Caki2 (cell line): ENCODE results near the gene FAM227B. TPM values are rescaled to one million over a fixed set of nuclear protein-coding genes. Genes with fewer than 3 reads are reported as not detected.
"Not testable (repeated sequence)": the region's sequence is repeated elsewhere in the genome, so short reads cannot be mapped to it uniquely, and the experiment has no call there.

ENCODE experiments used
- DNase-seq: peaks from one replicate; pipeline ENCODE4 v3.0.0-alpha.2; 2015; ENCODE audit warnings: low read depth
- in situ Hi-C: cut with HindIII; loops from 2 replicates; pipeline ENCODE4 v1.10.0; 2016; ENCODE audit warnings: low sequenced_read_pairs, low pct_unique_long_range_greater_than_20kb, mixed read lengths
- total RNA-seq: library from RNA; depleted of rRNA; stranded (reverse); fragments of >200 nt; shearing (Covaris generic); gene quantifications from 2 replicates; pipeline ENCODE4 v1.2.3, GENCODE V29; 2014; ENCODE audit warnings: low replicate concordance; rRNA removed

Gene FAM227B, protein sequence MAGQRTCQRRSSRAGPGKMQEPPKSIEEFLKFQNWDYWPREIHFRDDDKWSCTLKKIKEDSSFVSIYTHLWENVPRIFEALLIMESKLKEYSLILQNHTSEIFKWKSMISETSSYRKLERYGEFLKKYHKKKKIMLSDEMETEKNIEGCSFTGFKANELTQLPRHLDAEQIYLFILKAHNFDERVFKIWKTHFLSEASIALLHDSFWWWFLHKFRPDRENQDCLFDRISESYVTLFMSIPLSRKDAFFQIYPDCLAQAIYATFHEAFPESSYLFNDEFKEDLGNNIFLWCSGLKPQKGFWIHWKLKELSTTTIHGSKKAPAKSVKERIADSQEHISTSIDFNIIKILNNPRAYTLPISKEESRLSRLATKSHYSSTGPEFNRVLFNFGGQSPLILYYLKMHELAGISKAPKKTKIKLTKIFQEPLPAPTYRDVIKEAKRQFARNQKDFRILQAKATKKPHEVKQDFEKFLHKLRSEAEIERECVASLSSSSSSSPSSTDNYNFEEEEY
- total RNA-seq: 5.2 and 5.8 TPM in 2 replicates

DNA sequence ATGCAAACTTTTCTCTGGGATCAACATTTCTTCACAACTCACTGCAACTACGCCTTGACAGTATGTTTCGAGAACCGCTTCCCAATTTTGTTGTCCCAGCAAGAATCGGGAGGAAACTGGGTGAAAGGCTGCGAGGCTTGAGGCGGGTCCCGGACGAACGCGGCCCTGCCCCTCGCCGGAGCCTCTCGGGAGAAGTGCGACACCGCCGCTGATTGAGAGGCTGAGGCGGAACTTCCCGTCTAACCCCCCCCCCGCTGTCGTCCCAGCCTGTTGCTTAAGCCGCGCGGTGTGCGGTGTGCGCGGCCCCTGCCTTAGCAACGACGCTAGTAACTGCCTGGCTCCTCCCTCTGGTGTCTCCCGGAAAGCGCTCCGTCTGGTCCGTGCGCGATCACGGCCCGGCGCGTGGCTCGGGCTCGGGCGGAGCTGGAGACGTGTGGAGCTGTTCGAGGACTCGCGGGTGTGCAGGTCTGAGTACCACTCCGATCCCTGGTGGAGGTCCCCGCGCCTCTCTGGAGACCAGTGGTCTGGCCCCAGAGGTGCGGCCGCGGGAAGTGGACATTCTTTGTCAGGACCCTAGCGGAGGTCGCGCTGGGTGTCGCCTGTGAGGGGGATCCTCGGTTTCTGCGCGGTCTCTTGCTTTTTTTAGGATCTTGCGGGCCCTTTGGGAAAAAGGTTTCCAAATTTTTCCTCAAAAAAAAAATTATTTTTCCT is at the start of gene FAM227B, which contains the start of gene DTWD1:
Gene FAM227B (minus strand): TSS at position 161 of the 711 bp plus-strand sequence. CDS start 5,647 bp downstream, outside the sequence.
Gene DTWD1 (plus strand): TSS at position 391 of the 711 bp plus-strand sequence. CDS start 4,120 bp downstream, outside the sequence.
- in situ Hi-C loops: no loop called here
- peak; percentile 95 for DNase-seq

DNA sequence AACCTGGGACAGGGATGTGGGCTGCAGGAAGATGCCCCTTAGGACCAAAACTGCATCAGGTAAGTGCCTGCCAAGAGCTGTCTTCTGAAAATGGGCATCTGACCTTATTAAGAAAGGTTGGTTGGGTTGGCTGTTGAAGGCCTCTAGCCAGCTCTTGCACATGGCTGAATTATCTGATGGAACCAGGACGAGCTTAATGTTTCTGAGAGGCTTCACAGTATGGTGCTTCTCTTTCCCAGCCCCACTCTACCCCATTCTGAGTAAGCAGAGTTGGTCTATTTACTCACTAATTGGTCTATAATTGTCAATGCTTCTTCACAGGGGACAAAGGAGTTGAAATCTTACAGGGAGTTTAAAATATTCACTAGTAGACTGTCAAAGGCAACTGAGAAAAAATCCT is 48.7 kb upstream of the FAM227B start:
- in situ Hi-C loops: no loop called here

DNA sequence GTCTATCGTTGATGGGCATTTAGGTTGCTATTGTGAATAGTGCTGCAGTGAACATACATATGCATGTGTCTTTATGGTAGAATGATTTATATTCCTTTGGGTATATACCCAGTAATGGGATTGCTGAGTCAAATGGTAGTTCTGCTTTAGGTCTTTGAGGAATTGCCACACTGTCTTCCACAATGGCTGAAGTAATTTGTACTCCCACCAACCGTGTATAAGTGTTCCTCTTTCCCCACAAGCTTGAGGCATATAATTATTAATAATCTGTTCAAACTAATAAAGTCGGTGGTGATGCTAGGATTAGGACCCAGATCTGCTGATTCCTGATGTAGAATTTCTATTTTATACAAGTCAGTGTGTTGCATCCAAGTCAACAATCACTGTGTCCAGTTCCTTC is 45.9 kb upstream of the FAM227B start:
- in situ Hi-C loops, DNase-seq: not testable (repeated sequence)

More for the DNA sequence above, 48.7 kb upstream of the FAM227B start:
- no peak for DNase-seq

DNA sequence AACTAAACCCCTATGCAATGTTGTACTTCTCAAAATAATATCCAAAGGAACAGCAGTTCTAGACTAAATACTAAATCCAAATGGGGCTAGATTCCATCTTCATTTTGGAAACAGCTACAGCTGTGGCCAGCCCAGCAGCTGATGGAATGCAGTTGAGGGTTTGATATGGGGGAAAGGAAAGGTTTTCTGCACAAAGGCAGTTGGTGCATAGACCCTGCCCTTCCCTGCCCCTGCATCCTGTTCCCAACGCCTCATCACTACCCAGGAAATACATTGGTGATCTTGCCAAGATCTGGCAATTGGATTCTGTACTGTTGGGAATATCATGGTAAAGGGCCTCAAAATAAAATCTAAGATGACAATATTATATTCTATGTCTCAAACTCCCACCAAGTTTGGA is 44.1 kb upstream of the FAM227B start:
- no peak for DNase-seq
- in situ Hi-C loops: no loop called here

DNA sequence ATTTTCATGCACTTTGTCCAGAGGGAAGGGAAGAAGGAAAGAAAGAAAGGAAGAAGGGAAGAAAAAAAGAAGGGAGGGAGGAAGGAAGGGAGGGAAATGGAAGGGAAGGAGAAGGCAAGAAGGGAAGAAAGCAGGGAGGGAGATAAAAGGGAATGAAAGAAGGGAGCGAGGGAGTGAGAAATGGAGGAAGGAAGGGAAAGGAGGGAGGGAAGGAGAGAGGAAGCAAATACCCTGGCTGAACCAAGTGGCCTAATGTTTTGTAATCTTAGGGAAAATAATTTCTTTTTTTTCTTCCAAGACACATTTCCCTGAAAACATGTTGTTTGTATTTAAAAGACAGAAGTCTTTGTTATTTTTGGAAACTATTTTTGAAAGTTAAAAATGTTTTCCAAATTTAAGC is 36.1 kb upstream of the FAM227B start:
- in situ Hi-C loops: no loop called here
- no peak for DNase-seq

DNA sequence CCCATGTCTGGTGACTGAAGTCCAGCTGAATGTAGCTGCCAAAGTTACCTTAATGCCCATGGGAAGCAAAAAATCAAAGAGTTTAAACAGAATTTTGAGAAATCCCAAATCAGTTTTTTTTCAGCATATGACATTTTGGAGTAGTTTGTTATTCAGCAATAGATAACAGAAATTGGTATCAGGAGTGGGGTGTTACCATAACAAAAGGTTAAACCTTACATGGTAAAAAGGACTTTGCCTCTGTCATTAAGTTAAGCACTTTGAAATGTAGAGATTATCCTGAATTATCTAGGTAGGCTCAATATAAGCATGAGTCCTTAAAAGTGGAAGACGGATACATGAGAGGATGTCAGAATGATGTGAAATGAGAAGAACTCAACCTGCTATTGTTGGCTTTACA is 32.3 kb upstream of the FAM227B start:
- in situ Hi-C loops: no loop called here
- no peak for DNase-seq

DNA sequence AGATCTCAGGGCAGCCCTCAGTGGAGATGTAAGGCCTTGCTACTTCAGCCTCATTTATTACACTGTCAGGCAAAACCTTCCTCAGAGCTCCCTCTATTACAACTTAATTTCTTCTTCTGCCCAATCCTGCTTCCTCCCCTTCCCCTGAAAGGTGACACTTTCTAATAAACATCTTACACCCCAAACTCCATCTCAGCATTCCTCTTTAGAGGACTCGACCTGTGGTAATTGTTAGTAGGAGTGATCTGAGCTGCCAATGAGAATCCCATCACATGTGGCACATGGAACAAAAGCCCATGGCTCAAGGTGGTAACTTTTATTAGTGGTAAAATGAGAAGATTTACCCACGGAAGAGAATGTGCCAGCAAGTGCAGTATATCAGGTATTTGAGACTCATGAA is 30.1 kb upstream of the FAM227B start:
- DNase-seq: no peak
- in situ Hi-C loops: no loop called here

DNA sequence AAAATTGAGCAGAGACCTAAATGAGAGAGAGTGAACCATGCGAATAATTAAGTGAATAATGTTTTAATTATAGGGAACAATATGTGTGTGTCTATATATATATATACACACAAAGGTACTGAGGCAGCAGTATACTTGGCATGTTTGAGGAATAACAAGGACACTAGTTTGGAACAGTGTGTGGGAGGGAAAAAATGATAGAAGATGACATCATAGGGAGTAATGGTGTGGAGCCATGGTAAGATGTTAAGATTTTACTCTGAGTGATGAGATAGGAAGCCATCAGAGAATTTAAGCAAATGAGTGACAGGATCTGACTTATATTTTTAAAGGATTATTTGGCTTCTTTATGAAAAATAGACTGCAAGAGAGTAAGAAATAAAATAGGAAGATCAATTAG is 29.4 kb upstream of the FAM227B start:
- in situ Hi-C loops: no loop called here
- DNase-seq: no peak

DNA sequence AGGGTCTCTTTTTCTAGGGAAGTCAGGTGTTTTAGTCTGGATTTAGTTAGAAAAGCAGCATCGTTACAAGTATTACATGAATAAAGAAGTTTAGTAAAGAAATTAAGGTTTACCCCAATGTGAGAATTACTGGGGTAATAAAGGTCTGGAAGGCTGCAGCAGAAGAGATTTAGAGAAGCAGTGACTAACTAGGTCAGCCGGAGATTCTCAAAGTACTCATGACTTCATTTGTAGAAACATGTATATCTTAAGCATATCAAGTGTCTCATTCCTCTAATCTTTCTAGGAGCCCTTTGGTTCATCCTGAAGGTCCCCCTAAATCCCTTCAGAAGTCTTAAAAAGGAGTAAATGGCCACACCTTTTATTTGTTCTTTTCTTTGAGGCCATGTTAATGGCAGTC is 26.3 kb upstream of the FAM227B start:
- in situ Hi-C loops: no loop called here
- no peak for DNase-seq

DNA sequence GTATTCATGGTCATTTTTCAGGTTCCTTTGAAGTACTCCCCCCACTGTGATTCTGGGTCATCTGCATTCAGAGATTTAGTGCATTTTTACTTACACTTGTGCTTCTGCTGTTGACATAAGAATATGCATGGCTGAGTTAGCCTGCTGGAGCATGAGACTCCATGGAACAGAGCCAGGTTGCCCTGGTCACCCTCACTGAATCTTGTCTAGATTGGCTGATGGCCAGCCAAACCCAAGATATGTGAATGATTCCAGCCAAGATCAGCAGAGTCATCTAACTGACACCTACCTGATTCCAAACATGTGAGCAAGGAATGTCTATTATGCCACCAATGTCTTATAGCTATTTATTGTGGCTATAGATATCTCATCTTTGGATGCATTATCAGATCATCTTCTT is 25.3 kb upstream of the FAM227B start:
- DNase-seq: peak; percentile 94
- in situ Hi-C loops: no loop called here

DNA sequence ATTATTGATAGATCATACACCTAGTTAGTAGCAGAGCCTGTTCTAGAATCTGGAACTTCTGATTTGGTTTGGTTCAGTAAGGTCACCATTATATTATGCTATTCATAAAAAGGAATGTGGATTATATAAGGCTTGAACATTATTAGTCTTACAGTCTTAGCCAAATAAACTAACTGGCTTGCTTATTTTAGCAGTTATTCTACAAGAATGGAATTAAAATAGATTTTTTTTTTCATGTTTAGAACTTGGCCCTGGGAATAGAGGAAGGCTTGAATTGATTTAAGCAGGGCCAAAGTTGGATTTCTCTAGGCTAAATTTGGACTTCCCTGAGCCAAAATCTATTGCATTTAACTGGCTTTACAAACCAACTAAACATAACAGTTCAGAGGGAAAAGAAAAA is 24.7 kb upstream of the FAM227B start:
- no peak for DNase-seq
- in situ Hi-C loops: no loop called here

DNA sequence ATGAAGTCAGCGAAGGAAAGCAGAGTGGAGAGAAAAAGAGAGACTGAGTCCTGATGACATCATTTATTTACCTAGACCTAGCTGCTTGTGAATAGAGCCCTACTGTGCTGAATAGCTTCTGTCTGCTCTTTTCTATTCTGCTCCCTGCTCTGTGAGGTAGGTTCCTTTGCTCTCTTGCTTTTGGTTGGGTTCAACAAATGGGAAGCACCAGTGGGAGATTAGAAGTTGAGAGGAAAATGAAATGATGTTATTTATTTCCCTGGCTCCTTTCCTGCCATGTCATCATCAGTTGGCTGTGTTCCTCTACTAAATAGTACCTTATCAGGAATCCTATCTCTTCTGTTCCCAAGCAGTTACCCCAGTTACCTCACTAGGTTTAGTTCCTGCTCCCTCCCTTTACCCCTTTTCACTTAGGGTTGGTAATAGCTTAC is 23.8 kb upstream of the FAM227B start:
- in situ Hi-C loops: no loop called here
- DNase-seq: no peak

DNA sequence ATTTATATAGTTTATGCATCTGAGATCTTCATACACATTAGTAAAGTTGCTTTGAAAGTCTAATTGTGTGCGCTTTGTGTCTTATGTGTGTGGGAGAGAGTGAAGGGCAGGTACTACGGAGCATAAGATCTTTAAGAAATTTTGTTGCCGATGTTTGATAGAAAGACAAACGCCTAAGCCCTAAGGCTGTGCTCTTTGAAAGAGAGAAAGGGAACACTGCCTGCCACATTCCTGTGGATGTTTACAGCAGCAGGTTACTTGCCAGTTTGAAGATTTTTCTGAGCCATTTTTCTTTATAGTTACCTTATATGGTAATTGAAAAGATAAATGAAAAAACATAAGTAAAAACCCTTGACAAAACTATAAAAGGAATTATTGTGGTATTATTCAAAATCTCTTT is 17.2 kb upstream of the FAM227B start:
- in situ Hi-C loops: no loop called here
- no peak for DNase-seq

DNA sequence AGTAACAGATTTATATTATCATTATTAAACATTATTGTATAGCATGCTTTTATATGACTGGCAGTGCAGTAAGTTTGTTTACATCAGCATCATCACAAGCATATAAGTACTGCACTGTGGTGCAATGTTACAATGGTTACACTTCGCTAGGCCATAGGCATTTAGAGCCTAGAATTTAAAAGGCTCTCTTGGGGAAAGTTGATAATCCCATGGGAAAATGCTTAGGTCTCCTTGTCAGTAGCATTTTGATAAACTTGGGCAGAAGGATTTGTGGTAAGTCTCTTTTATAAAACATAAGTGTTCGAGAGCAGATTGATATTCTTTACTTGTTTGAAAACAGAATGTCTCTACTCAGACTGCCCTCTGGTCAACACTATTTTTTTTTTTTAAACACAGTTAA is 7.8 kb upstream of the FAM227B start:
- in situ Hi-C loops: no loop called here
- DNase-seq: no peak

DNA sequence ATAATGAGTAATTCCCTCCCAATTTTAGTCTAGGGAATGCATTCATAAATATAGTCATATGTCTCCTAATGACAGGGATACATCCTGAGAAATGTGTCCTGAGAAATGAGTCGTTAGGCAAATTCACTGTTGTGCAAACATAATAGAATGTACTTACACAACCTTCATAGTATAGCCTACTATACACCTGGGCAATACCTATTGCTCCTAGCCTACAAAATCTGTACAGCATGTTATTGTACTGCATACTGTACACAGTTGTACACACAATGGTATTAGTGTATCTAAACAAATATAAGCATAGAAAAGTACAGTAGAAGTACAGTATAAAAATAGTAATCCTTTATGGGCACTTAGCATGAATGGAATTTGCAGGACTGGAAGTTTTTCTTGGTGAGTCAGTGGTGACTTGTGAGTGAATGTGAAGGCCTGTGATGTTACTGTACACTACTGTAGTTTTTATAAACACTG is 6.8 kb upstream of the FAM227B start:
- in situ Hi-C loops: no loop called here
- DNase-seq: peak; percentile 64

DNA sequence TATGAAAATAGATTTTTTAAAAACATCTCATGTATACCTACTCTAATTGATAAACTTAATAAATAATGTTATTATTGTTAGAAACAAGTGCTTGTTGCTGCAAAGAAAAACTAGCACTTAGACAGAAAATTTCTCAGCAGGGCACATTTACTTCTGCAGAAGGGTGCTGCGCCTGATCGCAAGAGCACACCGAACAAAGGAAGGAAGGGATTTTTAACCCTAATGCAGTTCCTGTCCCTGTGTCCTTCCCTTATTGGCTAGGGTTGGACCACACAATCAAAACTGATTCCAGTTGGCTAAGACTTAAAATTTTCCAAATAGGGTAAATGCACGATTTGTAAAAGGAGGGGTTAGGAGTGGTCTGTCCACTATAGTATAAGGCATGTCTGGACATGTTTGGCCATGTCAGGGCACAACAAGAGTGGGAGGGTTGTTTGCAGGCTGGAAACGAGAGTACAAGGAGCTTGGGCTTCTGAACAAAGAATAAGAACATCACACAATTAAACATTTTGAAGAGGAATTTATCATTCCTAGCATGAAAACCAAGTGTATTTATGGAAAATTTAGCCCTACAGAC is 4.9 kb upstream of the FAM227B start:
- in situ Hi-C loops: no loop called here

DNA sequence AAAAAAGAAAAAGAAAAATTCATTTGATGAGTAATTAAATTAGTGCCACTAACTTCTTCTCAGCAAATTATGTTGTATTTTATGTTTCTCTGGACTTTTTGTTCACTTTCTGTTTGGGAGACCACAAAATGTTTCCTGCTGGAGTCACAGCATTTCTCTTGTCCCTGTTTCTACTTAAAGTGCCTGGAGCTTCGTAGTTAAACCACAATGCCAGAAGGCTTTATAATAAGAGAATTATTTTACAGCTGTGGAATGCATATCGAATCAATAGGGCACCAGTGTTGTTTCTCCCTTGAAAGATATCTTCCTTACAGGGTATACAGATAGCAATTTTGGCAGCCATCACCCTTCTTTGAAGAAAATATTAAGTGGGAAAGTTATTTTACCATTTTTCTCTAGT is 3.4 kb upstream of the FAM227B start:
- no peak for DNase-seq
- in situ Hi-C loops: no loop called here

More for the DNA sequence above, 4.9 kb upstream of the FAM227B start:
- DNase-seq: no peak

DNA sequence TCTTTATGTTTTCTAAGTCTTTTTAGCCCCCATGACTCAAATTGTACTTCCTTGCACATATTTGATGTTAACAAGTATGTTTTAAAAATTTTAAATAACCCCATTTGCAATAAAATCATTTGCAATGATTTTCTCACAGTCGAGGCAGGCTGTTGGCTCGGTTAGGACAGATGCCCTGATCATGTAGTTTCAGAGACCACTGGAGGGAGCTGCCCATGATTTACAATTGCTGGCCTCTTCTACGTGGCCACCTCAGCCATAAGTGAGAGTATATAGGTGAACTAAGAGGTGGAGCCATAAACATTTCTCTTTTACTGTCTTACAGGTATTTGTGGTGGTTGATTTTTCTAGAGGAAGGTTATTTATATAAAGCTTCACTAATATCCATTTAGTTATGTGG is 1.9 kb upstream of the FAM227B start:
- in situ Hi-C loops: no loop called here
- no peak for DNase-seq

DNA sequence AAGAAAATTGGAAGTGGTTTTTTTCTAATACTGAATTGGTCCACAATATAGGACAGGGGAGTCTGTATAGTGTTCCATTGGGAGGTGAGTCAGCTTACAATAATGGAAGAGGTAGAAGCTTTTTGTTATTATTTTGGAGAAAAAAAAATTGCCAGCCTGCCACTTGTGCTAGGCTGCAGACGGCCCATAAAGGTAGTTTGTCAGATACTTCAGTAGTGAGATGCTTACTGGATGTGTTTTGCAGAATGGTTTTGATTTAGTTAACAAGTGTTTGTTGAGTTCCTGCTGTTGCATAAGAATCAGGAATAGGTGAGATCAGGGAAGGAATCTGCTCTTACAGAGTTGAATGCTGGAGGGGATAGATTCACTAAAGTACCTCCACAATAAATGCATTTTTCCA is 1.3 kb upstream of the FAM227B start:
- DNase-seq: no peak
- in situ Hi-C loops: no loop called here
